Stimulated activated naive CD8-positive, alpha-beta T cell treated with anti-CD3 and anti-CD28 coated beads, Interleukin-15, Interleukin-2, amounts not matched to agents 100 ng/mL and 50 ng/mL, for 24 hours (primary cell): Measurements from ENCODE around the gene PRKCZ.

Source experiments
- H3K27ac Mint-ChIP-seq: one replicate; pipeline ENCODE4 v1.8.0; 2021; ENCODE audit warnings: mild to moderate bottlenecking, mixed read lengths
- H3K27me3 Mint-ChIP-seq: one replicate; pipeline ENCODE4 v1.8.0; 2021; ENCODE audit warnings: mixed read lengths
- H3K36me3 Mint-ChIP-seq: one replicate; pipeline ENCODE4 v1.8.0; 2021; ENCODE audit warnings: low read depth, mixed read lengths
- H3K4me1 Mint-ChIP-seq: one replicate; pipeline ENCODE4 v1.8.0; 2021; ENCODE audit warnings: low read depth, mixed read lengths
- H3K4me3 Mint-ChIP-seq: one replicate; pipeline ENCODE4 v1.8.0; 2021; ENCODE audit warnings: mild to moderate bottlenecking, mixed read lengths
- H3K9me3 Mint-ChIP-seq: one replicate; pipeline ENCODE4 v1.8.0; 2021; ENCODE audit warnings: mixed read lengths

PRKCZ gene

DNA sequence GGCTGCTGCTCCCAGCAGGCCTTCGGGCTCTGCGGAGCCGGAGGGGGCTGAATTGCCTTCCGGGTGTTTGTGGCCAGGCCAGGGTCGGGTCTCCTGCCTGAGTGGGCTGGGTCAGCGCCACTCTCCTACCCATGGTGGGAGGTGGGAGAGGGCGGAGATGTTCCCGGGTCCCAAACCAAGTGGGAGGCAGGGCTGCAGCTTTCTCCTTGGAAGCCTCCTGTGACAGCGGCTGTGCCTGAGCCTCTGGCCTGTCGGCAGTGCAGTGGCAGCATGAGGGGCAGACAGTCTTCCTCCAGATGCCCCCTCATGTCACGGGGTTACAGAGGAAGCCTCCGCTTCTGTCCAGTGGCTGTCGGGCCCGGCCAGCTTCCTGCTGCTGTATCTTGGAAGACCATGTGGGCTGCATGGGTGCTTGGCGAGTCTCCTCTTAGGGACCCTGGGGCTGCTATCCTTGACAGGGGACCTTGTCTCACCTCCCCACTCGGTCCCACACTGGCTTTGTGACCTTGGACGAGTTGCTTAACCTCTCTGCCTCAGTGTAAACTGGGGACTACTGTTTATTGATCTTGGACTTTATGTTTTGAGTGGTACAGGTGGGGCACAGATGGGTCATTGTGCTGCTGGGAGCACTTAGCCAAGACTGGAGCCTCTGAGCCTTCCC is 182.2 kb downstream of the PRKCZ start:
- Mint-ChIP-seq H3K9me3 (no peaks in the 10 kb centered on the region), H3K4me3 (peak overlapping the region; percentile 94), H3K27me3 (no peaks in the 10 kb centered on the region), H3K27ac (peak overlapping the region; percentile 85), H3K36me3 (peaks cover 7% of the 10 kb centered on the region), H3K4me1 (peaks cover 71% of the 10 kb centered on the region)

DNA sequence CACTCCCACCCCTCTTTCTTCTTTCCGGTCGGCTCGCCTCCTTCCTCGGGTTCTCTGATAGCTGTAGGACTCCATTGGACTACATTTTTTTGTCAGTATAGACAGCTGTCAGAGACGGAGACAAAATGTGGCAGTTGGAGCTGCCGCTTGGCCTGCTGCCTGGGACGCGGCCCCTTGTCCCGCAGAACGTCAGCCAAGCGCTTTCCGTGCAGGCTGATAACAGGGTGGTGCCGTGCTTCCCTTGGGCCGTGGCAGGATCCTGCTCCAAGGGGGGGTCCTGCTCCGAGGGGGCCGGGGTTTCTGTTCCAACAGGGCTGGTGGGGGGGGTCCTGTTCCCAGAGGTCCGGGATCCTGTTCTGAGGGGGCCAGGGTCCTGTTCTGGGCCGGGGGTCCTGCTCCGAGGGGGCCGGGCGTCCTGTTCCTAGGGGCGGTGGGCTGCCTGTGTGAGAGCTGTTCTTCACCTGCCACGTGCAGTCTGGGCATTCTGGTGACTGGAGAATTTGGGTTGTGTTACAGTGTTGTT is 182.8 kb downstream of the PRKCZ start:
- Mint-ChIP-seq H3K4me3 (peak overlapping the region; percentile 94), H3K36me3 (peaks cover 7% of the 10 kb centered on the region), H3K4me1 (peaks cover 76% of the 10 kb centered on the region), H3K27me3 (no peaks in the 10 kb centered on the region), H3K27ac (peak overlapping the region; percentile 40), H3K9me3 (no peaks in the 10 kb centered on the region)

DNA sequence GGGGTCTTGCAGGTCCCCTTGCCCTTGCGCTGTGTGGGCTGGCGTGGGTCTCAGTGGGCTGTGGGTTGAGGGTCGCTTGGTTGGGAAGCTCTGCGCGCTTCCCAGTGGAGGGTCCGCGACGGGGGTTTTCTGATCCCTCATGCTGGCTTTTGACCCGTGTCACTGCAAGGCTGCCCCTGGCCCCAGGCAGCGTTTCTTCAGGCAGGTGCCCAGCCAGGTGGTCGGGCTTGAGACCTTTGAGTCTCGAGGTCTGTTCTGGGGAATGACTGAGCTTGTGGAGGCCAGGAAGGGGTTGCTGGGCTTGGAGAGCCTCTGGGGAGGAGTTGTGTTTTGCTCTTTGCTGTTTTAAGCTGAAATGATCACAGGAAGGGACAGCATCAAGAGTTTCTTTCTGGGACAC is 183.3 kb downstream of the PRKCZ start:
- Mint-ChIP-seq H3K27ac (peak overlapping the region; percentile 40), H3K36me3 (peaks cover 7% of the 10 kb centered on the region)

DNA sequence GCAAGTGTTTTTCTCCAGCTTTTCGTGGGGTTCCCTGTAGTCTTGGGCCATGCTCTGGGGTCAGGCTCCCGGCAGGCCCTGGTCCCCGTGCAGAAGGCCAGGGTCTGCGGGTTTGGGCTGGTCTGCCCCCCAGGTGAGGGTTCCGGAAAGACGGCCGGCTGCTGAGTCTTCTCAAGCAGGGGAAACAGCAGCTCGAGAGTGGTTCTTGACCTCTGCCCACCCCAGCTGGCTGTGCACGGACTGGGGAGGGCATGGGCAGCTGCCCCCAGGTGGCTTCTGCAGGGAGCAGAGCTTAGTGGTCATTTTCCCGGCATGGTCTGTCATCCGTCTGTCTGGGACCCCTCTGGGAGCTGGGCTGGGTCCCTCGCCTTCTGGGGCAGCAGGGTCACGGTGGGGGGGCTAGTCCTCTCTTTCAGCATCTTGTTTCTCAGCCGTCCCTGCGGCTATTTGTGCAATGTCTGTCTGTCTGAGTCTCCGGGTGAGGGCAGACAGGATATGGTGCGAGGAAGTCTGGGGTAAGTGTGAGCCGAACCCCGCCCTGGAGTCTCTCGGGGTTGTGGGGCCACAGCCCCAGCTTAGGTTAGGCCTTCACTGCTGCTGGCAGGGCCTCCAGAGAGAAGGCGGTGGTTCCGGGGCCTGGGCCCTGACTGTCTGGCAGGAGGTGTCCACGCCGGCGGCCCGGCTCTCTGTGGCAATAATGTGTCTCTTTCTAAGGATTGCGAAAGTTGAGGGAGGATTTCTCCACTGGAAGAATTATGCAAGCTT is 184.0 kb downstream of the PRKCZ start:
- H3K27me3 Mint-ChIP-seq = no peaks in the 10 kb centered on the region
- peak overlapping the region; percentile 80 for H3K27ac Mint-ChIP-seq
- peak overlapping the region; percentile 71 for H3K4me3 Mint-ChIP-seq
- peaks cover 7% of the 10 kb centered on the region for H3K36me3 Mint-ChIP-seq
- H3K4me1 Mint-ChIP-seq = peaks cover 77% of the 10 kb centered on the region
- no peaks in the 10 kb centered on the region for H3K9me3 Mint-ChIP-seq

More for the DNA sequence above, 183.3 kb downstream of the PRKCZ start:
- no peaks in the 10 kb centered on the region for H3K27me3 Mint-ChIP-seq
- peaks cover 76% of the 10 kb centered on the region for H3K4me1 Mint-ChIP-seq
- no peaks in the 10 kb centered on the region for H3K9me3 Mint-ChIP-seq
- peak overlapping the region; percentile 71 for H3K4me3 Mint-ChIP-seq

DNA sequence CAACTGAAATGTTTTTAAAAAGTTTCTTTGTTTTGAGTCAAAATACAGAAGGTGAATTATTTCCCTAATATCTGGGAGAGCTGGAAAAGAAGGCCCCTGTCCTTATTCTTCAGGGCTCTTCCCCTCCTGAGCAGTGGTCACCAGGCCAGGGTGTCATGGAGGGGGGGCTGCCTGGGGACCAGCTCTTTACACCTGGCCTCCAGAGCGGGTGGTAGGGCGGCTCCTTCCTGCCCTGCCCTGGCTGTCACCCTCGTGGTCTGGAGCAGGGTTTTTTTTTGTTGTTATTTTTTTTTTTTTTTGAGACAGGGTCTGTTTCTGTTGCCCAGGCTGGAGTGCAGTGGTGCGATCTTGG is 184.5 kb downstream of the PRKCZ start:
- Mint-ChIP-seq H3K27me3 (no peaks in the 10 kb centered on the region), H3K36me3 (peaks cover 7% of the 10 kb centered on the region), H3K9me3 (no peaks in the 10 kb centered on the region), H3K4me3 (peak overlapping the region; percentile 71), H3K4me1 (peaks cover 82% of the 10 kb centered on the region), H3K27ac (peak overlapping the region; percentile 80)
